Superior temporal gyrus (tissue), 1 donor: ENCODE results near the gene PLOD1.

Source experiments
- DNase-seq: peaks from one replicate; pipeline ENCODE4 v3.0.0-alpha.2; 2016; ENCODE audit errors: extremely low spot score

PLOD1 gene

GRCh38 chr1:11978301-11978700, 43.8 kb downstream of the PLOD1 start:
- no peak for DNase-seq

- DNase-seq, result no peak
These were observed 44.7 kb downstream of the PLOD1 start for GRCh38 chr1:11979028-11979850.

- DNase-seq, result peak; percentile 92
These were observed 45.5 kb downstream of the PLOD1 start, which contains the start of gene MFN2 for GRCh38 chr1:11979851-11980675. Gene MFN2 (plus strand): TSS chr1:11980444. CDS start chr1:11989169, 8,725 bp downstream.

- no peak for DNase-seq
These were observed 46.1 kb downstream of the PLOD1 start for GRCh38 chr1:11980676-11980972.

GRCh38 chr1:11981378-11982009, 47.0 kb downstream of the PLOD1 start:
- no peak for DNase-seq

- DNase-seq, result no peak
These were observed 47.5 kb downstream of the PLOD1 start for GRCh38 chr1:11982010-11982392.

GRCh38 chr1:11984121-11984520, 49.6 kb downstream of the PLOD1 start:
- DNase-seq, result no peak

GRCh38 chr1:11984576-11984975, 50.1 kb downstream of the PLOD1 start:
- no peak for DNase-seq

GRCh38 chr1:11985171-11985570, 50.7 kb downstream of the PLOD1 start:
- no peak for DNase-seq

- DNase-seq, result no peak
These were observed 51.3 kb downstream of the PLOD1 start for GRCh38 chr1:11985851-11986250.

GRCh38 chr1:11989669-11990068, 55.2 kb downstream of the PLOD1 start:
- DNase-seq, result no peak

- no peak for DNase-seq
These were observed 56.0 kb downstream of the PLOD1 start for GRCh38 chr1:11990303-11991032.

- DNase-seq, result no peak
These were observed 57.6 kb downstream of the PLOD1 start for GRCh38 chr1:11991969-11992676.

- DNase-seq, result no peak
These were observed 62.7 kb downstream of the PLOD1 start for GRCh38 chr1:11997081-11997850.

GRCh38 chr1:11998636-11999035, 64.1 kb downstream of the PLOD1 start:
- no peak for DNase-seq

- no peak for DNase-seq
These were observed 64.7 kb downstream of the PLOD1 start for GRCh38 chr1:11999236-11999635.

GRCh38 chr1:12001249-12001917, 66.9 kb downstream of the PLOD1 start:
- peak; percentile 63 for DNase-seq

GRCh38 chr1:12001996-12002493, 67.5 kb downstream of the PLOD1 start:
- DNase-seq, result no peak

GRCh38 chr1:12003762-12004161, 69.2 kb downstream of the PLOD1 start:
- peak; percentile 24 for DNase-seq
